ENCODE measurements around the gene TAS2R30.

GRCh38 chr12:11152725-11153124 is 18.3 kb upstream of the TAS2R30 start:
- no peak for TF ChIP-seq CTCF (IDR thresholded peaks at IDR 0.05)
- TF ChIP-seq POLR2A (IDR thresholded peaks at IDR 0.05) = no peak

All from uterus (tissue), 2 donors.